GM23248 (cell line): Measurements from ENCODE around the gene HNRNPA1.
"Not testable (repeated sequence)": the region's sequence is repeated elsewhere in the genome, so short reads cannot be mapped to it uniquely, and the experiment has no call there.

Source experiments
- EZH2 ChIP-seq: fragments of 200-600 bp; sonication (generic); IDR thresholded peaks from 2 replicates; pipeline ENCODE4 v1.6.1; 2018; ENCODE audit warnings: antibody characterized with exemption, mild to moderate bottlenecking; ENCODE audit not compliant: insufficient read depth, poor library complexity, severe bottlenecking
- EZH2phosphoT487 ChIP-seq: fragments of 200-600 bp; sonication (generic); IDR thresholded peaks from 2 replicates; pipeline ENCODE4 v1.6.1; 2018; ENCODE audit warnings: antibody characterized with exemption, moderate library complexity, mild to moderate bottlenecking, low read depth; ENCODE audit not compliant: insufficient read depth

- TF ChIP-seq EZH2, EZH2phosphoT487: not testable (repeated sequence)
Observed at GRCh38 chr12:54312309-54312708, 31.8 kb downstream of the HNRNPA1 start.
